Choroid plexus epithelial cell (primary cell): ENCODE data around the gene PEX10.

Experiments
- DNase-seq: peaks from one replicate; pipeline ENCODE4 v3.0.0-alpha.2; 2010; ENCODE audit warnings: low read depth
- H3K4me3 ChIP-seq: 2 replicates; pipeline ENCODE4 v1.5.1; 2011; ENCODE audit warnings: low read depth, mild to moderate bottlenecking, control low read depth, low read length, moderate library complexity
- TF ChIP-seq, protein P1 (sequence below): conservative IDR thresholded peaks from 2 replicates; pipeline ENCODE4 v1.5.1; 2011; ENCODE audit warnings: low read depth, mild to moderate bottlenecking, control low read depth, inconsistent platforms, low read length, moderate library complexity

PEX10 gene

DNA sequence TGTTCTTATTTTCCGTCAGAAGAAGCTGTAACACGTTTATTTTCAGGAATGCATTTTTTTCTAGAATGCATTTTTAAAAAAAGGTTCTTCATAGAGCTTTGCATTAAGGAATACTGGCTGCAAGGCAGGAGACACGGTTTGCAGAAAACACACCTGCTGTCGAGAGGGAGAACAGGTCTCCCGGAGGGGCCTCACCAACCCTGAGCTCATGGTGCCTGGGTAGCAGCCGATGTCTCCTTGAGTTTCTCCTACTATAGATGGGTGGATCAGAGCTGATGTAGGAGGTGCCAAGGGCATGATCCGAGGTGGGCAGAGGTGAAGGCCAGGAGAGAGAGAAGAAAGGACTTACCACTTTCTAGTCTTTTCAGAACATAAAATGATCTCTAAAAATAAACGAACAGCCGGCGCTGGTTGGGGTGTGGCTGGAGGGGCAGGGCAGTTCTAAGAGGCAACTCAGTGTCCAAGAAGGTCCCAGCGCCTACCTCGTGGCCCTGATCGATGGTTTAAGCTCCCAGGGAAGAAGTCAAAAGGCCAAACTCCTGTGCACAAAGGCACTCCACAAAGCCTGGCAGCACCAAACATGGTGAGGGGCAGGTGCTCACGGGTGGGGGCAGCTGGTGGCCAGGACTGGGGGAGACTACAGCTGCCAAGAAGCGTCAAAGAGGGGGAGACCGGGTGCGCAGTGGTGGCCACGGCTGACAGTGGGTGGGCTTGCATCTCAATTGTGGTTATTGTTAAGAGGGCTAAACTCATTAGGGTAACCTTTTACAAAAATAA lies 33.2 kb downstream of the PEX10 start:
- TF ChIP-seq, protein P1, sequence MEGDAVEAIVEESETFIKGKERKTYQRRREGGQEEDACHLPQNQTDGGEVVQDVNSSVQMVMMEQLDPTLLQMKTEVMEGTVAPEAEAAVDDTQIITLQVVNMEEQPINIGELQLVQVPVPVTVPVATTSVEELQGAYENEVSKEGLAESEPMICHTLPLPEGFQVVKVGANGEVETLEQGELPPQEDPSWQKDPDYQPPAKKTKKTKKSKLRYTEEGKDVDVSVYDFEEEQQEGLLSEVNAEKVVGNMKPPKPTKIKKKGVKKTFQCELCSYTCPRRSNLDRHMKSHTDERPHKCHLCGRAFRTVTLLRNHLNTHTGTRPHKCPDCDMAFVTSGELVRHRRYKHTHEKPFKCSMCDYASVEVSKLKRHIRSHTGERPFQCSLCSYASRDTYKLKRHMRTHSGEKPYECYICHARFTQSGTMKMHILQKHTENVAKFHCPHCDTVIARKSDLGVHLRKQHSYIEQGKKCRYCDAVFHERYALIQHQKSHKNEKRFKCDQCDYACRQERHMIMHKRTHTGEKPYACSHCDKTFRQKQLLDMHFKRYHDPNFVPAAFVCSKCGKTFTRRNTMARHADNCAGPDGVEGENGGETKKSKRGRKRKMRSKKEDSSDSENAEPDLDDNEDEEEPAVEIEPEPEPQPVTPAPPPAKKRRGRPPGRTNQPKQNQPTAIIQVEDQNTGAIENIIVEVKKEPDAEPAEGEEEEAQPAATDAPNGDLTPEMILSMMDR = no peak
- no peak overlapping the region for H3K4me3 ChIP-seq
- DNase-seq = no peak

GRCh38 chr1:2378441-2378851 lies 33.9 kb downstream of the PEX10 start:
- no peak for DNase-seq
- H3K4me3 ChIP-seq = no peak overlapping the region
- TF ChIP-seq, protein P1 = no peak

- no peak for DNase-seq
- no peak overlapping the region for H3K4me3 ChIP-seq
- TF ChIP-seq, protein P1 = no peak
Observed at GRCh38 chr1:2377751-2378440, 34.5 kb downstream of the PEX10 start.

- TF ChIP-seq, protein P1 = no peak
Observed at GRCh38 chr1:2376931-2377672, 35.3 kb downstream of the PEX10 start.

GRCh38 chr1:2376261-2376741 lies 36.1 kb downstream of the PEX10 start:
- no peak for DNase-seq
- H3K4me3 ChIP-seq = no peak overlapping the region
- TF ChIP-seq, protein P1 = no peak

More at GRCh38 chr1:2376931-2377672, 35.3 kb downstream of the PEX10 start:
- DNase-seq = no peak
- no peak overlapping the region for H3K4me3 ChIP-seq

GRCh38 chr1:2375923-2376260 lies 36.5 kb downstream of the PEX10 start:
- TF ChIP-seq, protein P1 = no peak
- no peak overlapping the region for H3K4me3 ChIP-seq
- no peak for DNase-seq
